GM12878 (cell line): ENCODE data around the gene SRGAP2. TPM values are rescaled to one million over a fixed set of nuclear protein-coding genes. Genes with fewer than 3 reads are reported as not detected.
"Not testable (repeated sequence)": the region's sequence is repeated elsewhere in the genome, so short reads cannot be mapped to it uniquely, and the experiment has no call there.

Experiments used
- ATAC-seq: fragments of 200-7000 bp; cut with Tn5 transposase; 3 replicates; pipeline ENCODE4 v1.9.1; 2020; ENCODE audit warnings: mild to moderate bottlenecking, moderate library complexity
- BruUV-seq: library from RNA; stranded (reverse); fragments of 400-500 nt; replicated peaks from 2 replicates; lab custom pipeline; 2021; lab: Mats Ljungman, UMichigan
- CTCF ChIA-PET: fragments of 300-600 bp; sonication (Branson Sonifier 250); formaldehyde crosslinking; extraction: SDS; loops from one replicate; lab custom pipeline; 2021; ENCODE audit warnings: inconsistent platforms; lab: Yijun Ruan, JAX
- POLR2A ChIA-PET: fragments of 350-600 bp; formaldehyde crosslinking; extraction: SDS; loops from one replicate; lab custom pipeline; 2021; ENCODE audit warnings: inconsistent platforms; lab: Charles Lee
- RAD21 ChIA-PET: fragments of 300-600 bp; sonication (Branson Sonifier 250); formaldehyde crosslinking; loops from one replicate; lab custom pipeline; 2023; ENCODE audit warnings: antibody characterized with exemption; ENCODE audit not compliant: unreplicated experiment; lab: Charles Lee
- SMC1A ChIA-PET: fragments of 300-600 bp; sonication (Branson Sonifier 250); formaldehyde crosslinking; loops from one replicate; lab custom pipeline; 2023; ENCODE audit not compliant: unreplicated experiment, uncharacterized antibody; lab: Charles Lee
- DNase-seq: peaks from one replicate; pipeline ENCODE4 v3.0.0-alpha.2; 2011; ENCODE audit warnings: low read depth, low spot score
- FAIRE-seq: peaks from 3 replicates; lab custom pipeline; 2011; peaks lifted over from hg19 to GRCh38; lab: Jason Lieb, UNC
- H2AFZ ChIP-seq: 2 replicates; pipeline ENCODE4 v1.6.0; 2011; ENCODE audit warnings: low read depth, low read length, control low read depth; ENCODE audit not compliant: control insufficient read depth
- H3K27ac ChIP-seq: 2 replicates; pipeline ENCODE4 v1.5.1; 2011; ENCODE audit warnings: control low read depth; ENCODE audit not compliant: control insufficient read depth, insufficient read depth
- H3K27me3 ChIP-seq, 2 experiments: replicated peaks in 1 of 2; 2 replicates each; pipeline versions ENCODE4 v1.6.0 to v1.6.1; 2011; ENCODE audit warnings: low read length in 1 of 2; ENCODE audit not compliant: control insufficient read depth in 2 of 2, insufficient read depth in 2 of 2
- H3K36me3 ChIP-seq, 2 experiments: 2 replicates each; pipeline ENCODE4 v1.5.1; 2011; ENCODE audit warnings: low read length in 1 of 2; ENCODE audit not compliant: control insufficient read depth in 2 of 2, insufficient read depth in 2 of 2
- H3K4me1 ChIP-seq: 2 replicates; pipeline ENCODE4 v1.6.1; 2011; ENCODE audit warnings: mild to moderate bottlenecking, low read length, moderate library complexity, mixed read lengths; ENCODE audit not compliant: control insufficient read depth, insufficient read depth
- H3K4me2 ChIP-seq: 2 replicates; pipeline ENCODE4 v1.6.0; 2011; ENCODE audit warnings: control low read depth; ENCODE audit not compliant: control insufficient read depth, insufficient read depth
- H3K4me3 ChIP-seq: fragments of 200-600 bp; sonication (generic); 2 replicates; pipeline ENCODE4 v1.5.1; 2016
- H3K79me2 ChIP-seq: 2 replicates; pipeline ENCODE4 v1.6.0; 2011; ENCODE audit warnings: low read length; ENCODE audit not compliant: control insufficient read depth, insufficient read depth
- H3K9ac ChIP-seq: 2 replicates; pipeline ENCODE4 v1.8.0; 2011; ENCODE audit warnings: low read length, control low read depth, mixed read lengths; ENCODE audit not compliant: control insufficient read depth, insufficient read depth
- H3K9me3 ChIP-seq: replicated peaks from 3 replicates; pipeline ENCODE4 v1.5.1; 2011; ENCODE audit warnings: mild to moderate bottlenecking, low read length; ENCODE audit not compliant: control insufficient read depth, insufficient read depth
- H4K20me1 ChIP-seq: 2 replicates; pipeline ENCODE4 v1.6.0; 2011; ENCODE audit not compliant: control insufficient read depth, insufficient read depth
- WGBS: methylation state at CpG from one replicate; pipeline ENCODE4 v1.1.6; 2016; ENCODE audit warnings: low lambda C conversion rate; ENCODE audit not compliant: insufficient replicate concordance, insufficient coverage; ENCODE audit errors: missing lambda C conversion rate; 5-methylcytosine and 5-hydroxymethylcytosine counted together
- in situ Hi-C: fragments of 300-500 bp; cut with MboI; formaldehyde crosslinking; loops from 9 replicates; pipeline ENCODE4 v1.14.3; 2018; ENCODE audit warnings: mixed read lengths
- intact Hi-C: fragments of 100-400 bp; cut with micrococcal nuclease; formaldehyde crosslinking; loops from one replicate; pipeline ENCODE4 v1.14.2; 2022; ENCODE audit not compliant: unreplicated experiment
- polyA plus RNA-seq, 11 experiments: library from polyadenylated mRNA; depleted of rRNA in 4 of 11; unstranded in 6 of 11; stranded (reverse) in 5 of 11; fragments of >200 nt; fragmentation: Nextera tagmentation in 4 of 11; fragmentation: Illumina TruSeq in 1 of 11; extraction: Ambion mirVana in 4 of 11; extraction: Trizol in 1 of 11; gene quantifications; 1 replicate in 1 of 11; 2 replicates in 10 of 11; pipeline versions ENCODE4 v1.2.1 to v1.2.3, GENCODE V29; 2011 to 2016; ENCODE audit warnings: inconsistent platforms in 2 of 11, missing spikeins in 2 of 11, low read depth in 1 of 11
- total RNA-seq, 4 experiments: library from RNA; depleted of rRNA in 3 of 4; stranded (reverse); fragments of >200 nt in 3 of 4; fragmentation: Illumina TruSeq in 1 of 4; extraction: Trizol in 1 of 4; gene quantifications; 2 replicates each; pipeline versions ENCODE4 v1.2.1 to v1.2.3, GENCODE V29; 2013 to 2021

Gene SRGAP2
- total and polyA plus RNA-seq, 10 of the 15 experiments (the other 5 are each of a cell fraction or from before 2014, with no cell fraction given) = 1.2 to 15.0 (median 7.6) TPM

- FAIRE-seq, RAD21 ChIA-PET, ATAC-seq: not testable (repeated sequence)
These were observed 16.5 kb upstream of the SRGAP2 start for GRCh38 chr1:206186826-206187225.

GRCh38 chr1:206195182-206195581 is 8.2 kb upstream of the SRGAP2 start:
- POLR2A ChIA-PET, H2AFZ ChIP-seq, CTCF ChIA-PET, H3K36me3 ChIP-seq, ATAC-seq, H3K4me1 ChIP-seq, RAD21 ChIA-PET, H3K9me3 ChIP-seq, H3K79me2 ChIP-seq, H3K4me2 ChIP-seq, H3K9ac ChIP-seq, SMC1A ChIA-PET, FAIRE-seq, H3K27me3 ChIP-seq, H4K20me1 ChIP-seq, H3K27ac ChIP-seq, H3K4me3 ChIP-seq, in situ Hi-C loops, DNase-seq, intact Hi-C loops: not testable (repeated sequence)
- WGBS = no CpG with 5 or more reads among the region's 2 CpGs
- TSS peak; percentile 59 for BruUV-seq

More at GRCh38 chr1:206186826-206187225, 16.5 kb upstream of the SRGAP2 start:
- H3K27me3 ChIP-seq, H2AFZ ChIP-seq, DNase-seq, H3K9me3 ChIP-seq, CTCF ChIA-PET, H3K4me1 ChIP-seq, H3K36me3 ChIP-seq, H3K27ac ChIP-seq, H3K4me3 ChIP-seq, H3K9ac ChIP-seq, BruUV-seq, in situ Hi-C loops, H3K79me2 ChIP-seq, SMC1A ChIA-PET, H3K4me2 ChIP-seq, H4K20me1 ChIP-seq, intact Hi-C loops, POLR2A ChIA-PET: not testable (repeated sequence)
- 95% methylated on average over 2 of the region's 4 CpGs for WGBS

GRCh38 chr1:206196748-206197424 is 6.5 kb upstream of the SRGAP2 start:
- H3K4me3 ChIP-seq, H4K20me1 ChIP-seq, H3K9ac ChIP-seq, H3K4me2 ChIP-seq, DNase-seq, SMC1A ChIA-PET, H3K9me3 ChIP-seq, in situ Hi-C loops, ATAC-seq, BruUV-seq, POLR2A ChIA-PET, intact Hi-C loops, H2AFZ ChIP-seq, H3K27ac ChIP-seq, FAIRE-seq, H3K79me2 ChIP-seq, H3K4me1 ChIP-seq, RAD21 ChIA-PET, H3K36me3 ChIP-seq, H3K27me3 ChIP-seq, CTCF ChIA-PET: not testable (repeated sequence)
- 96% methylated on average over 2 of the region's 3 CpGs for WGBS
